HG03135 (cell line): ENCODE results near the gene SH2D1A.

Experiments used
- ATAC-seq: cut with Tn5 transposase; IDR thresholded peaks from one replicate; pipeline ENCODE4 v1.9.1; 2021; ENCODE audit warnings: mild to moderate bottlenecking, moderate library complexity; ENCODE audit not compliant: unreplicated experiment

SH2D1A gene

GRCh38 chrX:124415115-124415800, 68.9 kb downstream of the SH2D1A start:
- ATAC-seq: no peak

DNA sequence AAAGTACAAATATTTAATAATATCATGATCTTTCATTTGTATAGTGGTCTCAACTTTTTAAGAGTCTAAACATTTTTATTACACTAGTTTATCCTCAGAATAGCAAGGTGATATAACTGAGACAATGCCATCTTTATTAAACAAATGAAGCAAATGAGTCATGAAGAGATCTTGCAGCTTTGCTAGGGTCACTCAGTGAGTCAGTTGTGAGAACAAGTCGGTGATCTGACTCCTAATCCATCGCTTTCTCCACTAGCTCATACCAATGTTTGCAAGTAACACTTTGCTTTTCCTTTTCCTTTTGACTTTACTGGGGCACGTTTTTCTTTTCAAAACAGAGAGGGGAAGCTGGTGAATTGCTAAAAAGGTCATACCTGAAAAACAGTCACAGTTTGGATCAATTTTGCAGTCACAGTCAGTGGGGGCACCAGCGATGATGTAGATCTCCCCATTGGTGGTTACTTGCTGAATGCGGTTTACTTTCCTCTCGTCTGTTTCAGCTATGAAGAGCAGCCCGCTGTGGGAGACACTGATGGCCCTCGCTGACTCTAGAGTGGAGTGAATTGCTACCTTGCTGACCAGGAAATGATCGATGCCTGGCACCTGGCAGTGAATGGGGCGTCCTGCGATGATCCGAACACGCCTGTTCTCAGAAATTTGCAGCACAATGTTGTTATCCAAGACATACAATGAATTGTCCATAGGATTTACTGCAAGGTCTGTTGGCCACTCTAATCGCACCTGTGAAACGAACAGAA, 75.7 kb downstream of the SH2D1A start:
- no peak for ATAC-seq
